HEK293 (cell line): ENCODE data around the gene VPS9D1.

Source experiments
- BCL11A ChIP-seq: fragments of 450-650 bp; formaldehyde crosslinking; IDR thresholded peaks from 2 replicates; pipeline ENCODE4 v1.5.1; 2016; ENCODE audit warnings: low read depth, missing biosample characterization, missing genetic modification characterization
- IKZF3 ChIP-seq: fragments of 450-650 bp; IDR thresholded peaks from 2 replicates; pipeline ENCODE4 v1.5.0; 2018; ENCODE audit warnings: missing biosample characterization, mild to moderate bottlenecking, missing genetic modification characterization, moderate library complexity
- KLF10 ChIP-seq: fragments of 450-650 bp; IDR thresholded peaks from 2 replicates; pipeline ENCODE4 v1.5.1; 2018; ENCODE audit warnings: missing biosample characterization, mild to moderate bottlenecking, missing genetic modification characterization
- KLF16 ChIP-seq: fragments of 450-650 bp; formaldehyde crosslinking; IDR thresholded peaks from 2 replicates; pipeline ENCODE4 v1.5.1; 2017; ENCODE audit warnings: missing biosample characterization, missing genetic modification characterization
- KLF8 ChIP-seq: fragments of 450-650 bp; formaldehyde crosslinking; IDR thresholded peaks from 2 replicates; pipeline ENCODE4 v1.5.1; 2016; ENCODE audit warnings: missing biosample characterization, missing genetic modification characterization
- REPIN1 ChIP-seq: fragments of 450-650 bp; formaldehyde crosslinking; IDR thresholded peaks from 2 replicates; pipeline ENCODE4 v1.5.1; 2017; ENCODE audit warnings: missing biosample characterization, missing genetic modification characterization, low read depth
- SCRT1 ChIP-seq: fragments of 450-650 bp; formaldehyde crosslinking; IDR thresholded peaks from 2 replicates; pipeline ENCODE4 v1.5.1; 2016; ENCODE audit warnings: missing biosample characterization, missing genetic modification characterization, borderline replicate concordance
- SP2 ChIP-seq: fragments of 450-650 bp; formaldehyde crosslinking; IDR thresholded peaks from 2 replicates; pipeline ENCODE4 v1.5.1; 2016; ENCODE audit warnings: missing biosample characterization, missing genetic modification characterization
- SP3 ChIP-seq: fragments of 450-650 bp; formaldehyde crosslinking; IDR thresholded peaks from 2 replicates; pipeline ENCODE4 v1.5.1; 2016; ENCODE audit warnings: missing biosample characterization, missing genetic modification characterization
- WT1 ChIP-seq: fragments of 450-650 bp; formaldehyde crosslinking; IDR thresholded peaks from 2 replicates; pipeline ENCODE4 v1.5.1; 2016; ENCODE audit warnings: missing biosample characterization, missing genetic modification characterization
- ZBTB17 ChIP-seq: fragments of 450-650 bp; formaldehyde crosslinking; IDR thresholded peaks from 2 replicates; pipeline ENCODE4 v1.5.1; 2016; ENCODE audit warnings: missing biosample characterization, missing genetic modification characterization
- ZBTB21 ChIP-seq: fragments of 450-650 bp; formaldehyde crosslinking; IDR thresholded peaks from 2 replicates; pipeline ENCODE4 v1.5.1; 2017; ENCODE audit warnings: missing biosample characterization, missing genetic modification characterization
- ZNF155 ChIP-seq: fragments of 450-650 bp; formaldehyde crosslinking; IDR thresholded peaks from 2 replicates; pipeline ENCODE4 v1.5.1; 2016; ENCODE audit warnings: missing biosample characterization, missing genetic modification characterization
- ZNF335 ChIP-seq: fragments of 450-650 bp; formaldehyde crosslinking; conservative IDR thresholded peaks from 2 replicates; pipeline ENCODE4 v1.5.1; 2016; ENCODE audit warnings: missing biosample characterization, missing genetic modification characterization
- ZNF394 ChIP-seq: fragments of 450-650 bp; formaldehyde crosslinking; IDR thresholded peaks from 2 replicates; pipeline ENCODE4 v1.5.1; 2016; ENCODE audit warnings: missing biosample characterization, missing genetic modification characterization, mild to moderate bottlenecking, moderate library complexity, borderline replicate concordance
- ZNF473 ChIP-seq: fragments of 450-650 bp; formaldehyde crosslinking; IDR thresholded peaks from 2 replicates; pipeline ENCODE4 v1.5.1; 2017; ENCODE audit warnings: missing biosample characterization, missing genetic modification characterization
- ZNF501 ChIP-seq: fragments of 450-650 bp; formaldehyde crosslinking; IDR thresholded peaks from 2 replicates; pipeline ENCODE4 v1.5.1; 2016; ENCODE audit warnings: missing biosample characterization, missing genetic modification characterization
- ZNF510 ChIP-seq: fragments of 450-650 bp; formaldehyde crosslinking; IDR thresholded peaks from 2 replicates; pipeline ENCODE4 v1.5.1; 2018; ENCODE audit warnings: mild to moderate bottlenecking, missing genetic modification characterization, missing biosample characterization; ENCODE audit not compliant: insufficient replicate concordance
- ZNF549 ChIP-seq: fragments of 450-650 bp; IDR thresholded peaks from 2 replicates; pipeline ENCODE4 v1.5.1; 2018; ENCODE audit warnings: missing biosample characterization, missing genetic modification characterization, mild to moderate bottlenecking, inconsistent platforms, moderate library complexity
- ZNF561 ChIP-seq: fragments of 450-650 bp; IDR thresholded peaks from 2 replicates; pipeline ENCODE4 v1.5.1; 2018; ENCODE audit warnings: missing biosample characterization, missing genetic modification characterization, borderline replicate concordance
- ZNF571 ChIP-seq: fragments of 450-650 bp; formaldehyde crosslinking; IDR thresholded peaks from 2 replicates; pipeline ENCODE4 v1.5.0; 2017; ENCODE audit warnings: missing biosample characterization, missing genetic modification characterization
- ZNF585B ChIP-seq: fragments of 450-650 bp; formaldehyde crosslinking; IDR thresholded peaks from 2 replicates; pipeline ENCODE4 v1.5.1; 2016; ENCODE audit warnings: missing biosample characterization, missing genetic modification characterization
- ZSCAN16 ChIP-seq: fragments of 450-650 bp; formaldehyde crosslinking; IDR thresholded peaks from 2 replicates; pipeline ENCODE4 v1.5.1; 2016; ENCODE audit warnings: missing biosample characterization, missing genetic modification characterization
- TF ChIP-seq, protein P1 (sequence below): fragments of 450-650 bp; formaldehyde crosslinking; IDR thresholded peaks from 2 replicates; pipeline ENCODE4 v1.5.1; 2016; ENCODE audit warnings: missing biosample characterization, missing genetic modification characterization
- TF ChIP-seq, protein P2 (sequence below): fragments of 450-650 bp; formaldehyde crosslinking; IDR thresholded peaks from 2 replicates; pipeline ENCODE4 v1.5.1; 2016; ENCODE audit warnings: missing biosample characterization, missing genetic modification characterization
- TF ChIP-seq, protein P3 (sequence below): fragments of 450-650 bp; formaldehyde crosslinking; IDR thresholded peaks from 2 replicates; pipeline ENCODE4 v1.5.1; 2017; ENCODE audit warnings: missing biosample characterization, missing genetic modification characterization
- TF ChIP-seq, protein P4 (sequence below): fragments of 450-650 bp; formaldehyde crosslinking; IDR thresholded peaks from 2 replicates; pipeline ENCODE4 v1.5.1; 2016; ENCODE audit warnings: missing biosample characterization, missing genetic modification characterization
- TF ChIP-seq, protein P5 (sequence below): fragments of 450-650 bp; formaldehyde crosslinking; IDR thresholded peaks from 2 replicates; pipeline ENCODE4 v1.5.1; 2016; ENCODE audit warnings: missing biosample characterization, missing genetic modification characterization, low read depth
- TF ChIP-seq, protein P6 (sequence below): fragments of 450-650 bp; formaldehyde crosslinking; IDR thresholded peaks from 2 replicates; pipeline ENCODE4 v1.5.1; 2017; ENCODE audit warnings: missing biosample characterization, missing genetic modification characterization

VPS9D1 gene

DNA sequence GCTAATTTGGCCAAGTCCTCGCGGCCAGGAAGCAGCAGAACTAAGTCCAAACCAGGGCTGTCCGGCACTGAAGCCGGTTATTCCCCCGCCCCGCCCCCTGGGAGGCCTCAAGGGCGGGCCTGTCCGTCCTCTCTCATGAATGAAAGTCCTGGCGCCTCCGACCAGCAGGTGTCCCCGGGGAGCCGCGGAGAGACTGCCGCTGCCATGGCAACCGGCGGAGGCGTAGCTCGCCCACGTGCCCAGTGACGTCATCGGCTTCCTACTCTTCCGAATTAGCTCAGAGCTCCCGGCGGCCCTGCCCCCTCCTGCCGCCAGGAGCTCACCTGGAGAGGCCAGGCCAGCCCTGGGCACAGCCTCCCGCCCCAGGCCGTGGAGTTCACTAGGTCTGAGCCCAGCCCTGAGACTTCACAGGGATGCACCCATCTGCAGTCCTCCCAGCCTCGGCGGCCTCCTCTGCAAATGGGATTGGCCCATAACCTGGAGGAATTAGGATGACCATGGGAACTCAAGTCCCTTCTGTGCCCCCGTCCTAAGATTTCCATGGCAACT is 20.5 kb downstream of the VPS9D1 start (continued):
- TF ChIP-seq, protein P1, sequence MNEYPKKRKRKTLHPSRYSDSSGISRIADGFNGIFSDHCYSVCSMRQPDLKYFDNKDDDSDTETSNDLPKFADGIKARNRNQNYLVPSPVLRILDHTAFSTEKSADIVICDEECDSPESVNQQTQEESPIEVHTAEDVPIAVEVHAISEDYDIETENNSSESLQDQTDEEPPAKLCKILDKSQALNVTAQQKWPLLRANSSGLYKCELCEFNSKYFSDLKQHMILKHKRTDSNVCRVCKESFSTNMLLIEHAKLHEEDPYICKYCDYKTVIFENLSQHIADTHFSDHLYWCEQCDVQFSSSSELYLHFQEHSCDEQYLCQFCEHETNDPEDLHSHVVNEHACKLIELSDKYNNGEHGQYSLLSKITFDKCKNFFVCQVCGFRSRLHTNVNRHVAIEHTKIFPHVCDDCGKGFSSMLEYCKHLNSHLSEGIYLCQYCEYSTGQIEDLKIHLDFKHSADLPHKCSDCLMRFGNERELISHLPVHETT, result peak; percentile 56; the same call in 1 of the 2 replicates
- TF ChIP-seq KLF16 (tag by site-specific recombination), result peak; percentile 92
- TF ChIP-seq, protein P2, sequence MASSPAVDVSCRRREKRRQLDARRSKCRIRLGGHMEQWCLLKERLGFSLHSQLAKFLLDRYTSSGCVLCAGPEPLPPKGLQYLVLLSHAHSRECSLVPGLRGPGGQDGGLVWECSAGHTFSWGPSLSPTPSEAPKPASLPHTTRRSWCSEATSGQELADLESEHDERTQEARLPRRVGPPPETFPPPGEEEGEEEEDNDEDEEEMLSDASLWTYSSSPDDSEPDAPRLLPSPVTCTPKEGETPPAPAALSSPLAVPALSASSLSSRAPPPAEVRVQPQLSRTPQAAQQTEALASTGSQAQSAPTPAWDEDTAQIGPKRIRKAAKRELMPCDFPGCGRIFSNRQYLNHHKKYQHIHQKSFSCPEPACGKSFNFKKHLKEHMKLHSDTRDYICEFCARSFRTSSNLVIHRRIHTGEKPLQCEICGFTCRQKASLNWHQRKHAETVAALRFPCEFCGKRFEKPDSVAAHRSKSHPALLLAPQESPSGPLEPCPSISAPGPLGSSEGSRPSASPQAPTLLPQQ, result peak; percentile 42; the same call in 1 of the 2 replicates
- peak; percentile 85 for TF ChIP-seq KLF8
- no peak for TF ChIP-seq ZNF510 (tag by site-specific recombination)
- TF ChIP-seq ZNF473 (tag by site-specific recombination), result no peak
- no peak for TF ChIP-seq ZNF549 (tag by site-specific recombination)
- TF ChIP-seq ZBTB17 (tag by site-specific recombination), result peak; percentile 64; the same call in 1 of the 2 replicates
- TF ChIP-seq ZNF571 (tag by site-specific recombination), result no peak
- TF ChIP-seq SCRT1, result peak; percentile 52; the same call in 1 of the 2 replicates
- TF ChIP-seq, protein P3, sequence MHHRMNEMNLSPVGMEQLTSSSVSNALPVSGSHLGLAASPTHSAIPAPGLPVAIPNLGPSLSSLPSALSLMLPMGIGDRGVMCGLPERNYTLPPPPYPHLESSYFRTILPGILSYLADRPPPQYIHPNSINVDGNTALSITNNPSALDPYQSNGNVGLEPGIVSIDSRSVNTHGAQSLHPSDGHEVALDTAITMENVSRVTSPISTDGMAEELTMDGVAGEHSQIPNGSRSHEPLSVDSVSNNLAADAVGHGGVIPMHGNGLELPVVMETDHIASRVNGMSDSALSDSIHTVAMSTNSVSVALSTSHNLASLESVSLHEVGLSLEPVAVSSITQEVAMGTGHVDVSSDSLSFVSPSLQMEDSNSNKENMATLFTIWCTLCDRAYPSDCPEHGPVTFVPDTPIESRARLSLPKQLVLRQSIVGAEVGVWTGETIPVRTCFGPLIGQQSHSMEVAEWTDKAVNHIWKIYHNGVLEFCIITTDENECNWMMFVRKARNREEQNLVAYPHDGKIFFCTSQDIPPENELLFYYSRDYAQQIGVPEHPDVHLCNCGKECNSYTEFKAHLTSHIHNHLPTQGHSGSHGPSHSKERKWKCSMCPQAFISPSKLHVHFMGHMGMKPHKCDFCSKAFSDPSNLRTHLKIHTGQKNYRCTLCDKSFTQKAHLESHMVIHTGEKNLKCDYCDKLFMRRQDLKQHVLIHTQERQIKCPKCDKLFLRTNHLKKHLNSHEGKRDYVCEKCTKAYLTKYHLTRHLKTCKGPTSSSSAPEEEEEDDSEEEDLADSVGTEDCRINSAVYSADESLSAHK (tag by site-specific recombination), result peak; percentile 40; the same call in 1 of the 2 replicates
- TF ChIP-seq ZNF585B (tag by site-specific recombination), result no peak
- TF ChIP-seq REPIN1 (tag by site-specific recombination), result no peak
- TF ChIP-seq ZNF394, result peak; percentile 28; the same call in 1 of the 2 replicates
- no peak for TF ChIP-seq ZNF155 (tag by site-specific recombination)
- TF ChIP-seq, protein P4, sequence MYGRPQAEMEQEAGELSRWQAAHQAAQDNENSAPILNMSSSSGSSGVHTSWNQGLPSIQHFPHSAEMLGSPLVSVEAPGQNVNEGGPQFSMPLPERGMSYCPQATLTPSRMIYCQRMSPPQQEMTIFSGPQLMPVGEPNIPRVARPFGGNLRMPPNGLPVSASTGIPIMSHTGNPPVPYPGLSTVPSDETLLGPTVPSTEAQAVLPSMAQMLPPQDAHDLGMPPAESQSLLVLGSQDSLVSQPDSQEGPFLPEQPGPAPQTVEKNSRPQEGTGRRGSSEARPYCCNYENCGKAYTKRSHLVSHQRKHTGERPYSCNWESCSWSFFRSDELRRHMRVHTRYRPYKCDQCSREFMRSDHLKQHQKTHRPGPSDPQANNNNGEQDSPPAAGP, result peak; percentile 94
- TF ChIP-seq, protein P5, sequence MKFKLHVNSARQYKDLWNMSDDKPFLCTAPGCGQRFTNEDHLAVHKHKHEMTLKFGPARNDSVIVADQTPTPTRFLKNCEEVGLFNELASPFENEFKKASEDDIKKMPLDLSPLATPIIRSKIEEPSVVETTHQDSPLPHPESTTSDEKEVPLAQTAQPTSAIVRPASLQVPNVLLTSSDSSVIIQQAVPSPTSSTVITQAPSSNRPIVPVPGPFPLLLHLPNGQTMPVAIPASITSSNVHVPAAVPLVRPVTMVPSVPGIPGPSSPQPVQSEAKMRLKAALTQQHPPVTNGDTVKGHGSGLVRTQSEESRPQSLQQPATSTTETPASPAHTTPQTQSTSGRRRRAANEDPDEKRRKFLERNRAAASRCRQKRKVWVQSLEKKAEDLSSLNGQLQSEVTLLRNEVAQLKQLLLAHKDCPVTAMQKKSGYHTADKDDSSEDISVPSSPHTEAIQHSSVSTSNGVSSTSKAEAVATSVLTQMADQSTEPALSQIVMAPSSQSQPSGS (tag by site-specific recombination), result peak; percentile 100
- TF ChIP-seq SP3 (tag by site-specific recombination), result peak; percentile 86
- TF ChIP-seq ZBTB21, result peak; percentile 98
- TF ChIP-seq ZSCAN16 (tag by site-specific recombination), result no peak
- TF ChIP-seq SP2, result peak; percentile 81
- peak; percentile 96 for TF ChIP-seq KLF10
- TF ChIP-seq ZNF561 (tag by site-specific recombination), result 0 out of 2 replicates have a peak, but pooled peaks have one; percentile 45
- peak; percentile 84; the same call in 1 of the 2 replicates for TF ChIP-seq BCL11A
- TF ChIP-seq WT1 (tag by site-specific recombination), result peak; percentile 74
- TF ChIP-seq, protein P6, sequence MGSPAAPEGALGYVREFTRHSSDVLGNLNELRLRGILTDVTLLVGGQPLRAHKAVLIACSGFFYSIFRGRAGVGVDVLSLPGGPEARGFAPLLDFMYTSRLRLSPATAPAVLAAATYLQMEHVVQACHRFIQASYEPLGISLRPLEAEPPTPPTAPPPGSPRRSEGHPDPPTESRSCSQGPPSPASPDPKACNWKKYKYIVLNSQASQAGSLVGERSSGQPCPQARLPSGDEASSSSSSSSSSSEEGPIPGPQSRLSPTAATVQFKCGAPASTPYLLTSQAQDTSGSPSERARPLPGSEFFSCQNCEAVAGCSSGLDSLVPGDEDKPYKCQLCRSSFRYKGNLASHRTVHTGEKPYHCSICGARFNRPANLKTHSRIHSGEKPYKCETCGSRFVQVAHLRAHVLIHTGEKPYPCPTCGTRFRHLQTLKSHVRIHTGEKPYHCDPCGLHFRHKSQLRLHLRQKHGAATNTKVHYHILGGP (tag by site-specific recombination), result no peak
- TF ChIP-seq IKZF3 (tag by site-specific recombination), result peak; percentile 95
- TF ChIP-seq ZNF335 (tag by site-specific recombination), result peak; percentile 47
- no peak for TF ChIP-seq ZNF501
